ENCODE data around the gene NEURL1B. TPM values are rescaled to one million over a fixed set of nuclear protein-coding genes. Genes with fewer than 3 reads are reported as not detected.
A peak's percentile ranks its signal among the peaks of the same experiment; 100 is the strongest.

Gene NEURL1B
- total RNA-seq, 2 donors from 2014 or later, result 17.9 to 22.4 TPM

GRCh38 chr5:172685091-172685490 is 44.0 kb downstream of the NEURL1B start:
- no peak for TF ChIP-seq CTCF (IDR thresholded peaks at IDR 0.05)
- no peak for DNase-seq (ENCODE audit: low spot score)
- no peaks in the 10 kb centered on the region for H3K9me3 ChIP-seq
- H3K36me3 ChIP-seq, result peaks cover 34% of the 10 kb centered on the region
- H3K4me3 ChIP-seq, result no peak overlapping the region
- H3K27me3 ChIP-seq, result no peaks in the 10 kb centered on the region
- peaks cover 0 to 46% of the 10 kb centered on the region in 2 donors for H3K4me1 ChIP-seq
- peak overlapping the region in 1 of 2 donors; percentile 16 for H3K27ac ChIP-seq

GRCh38 chr5:172686111-172686510 is 45.0 kb downstream of the NEURL1B start:
- no peak for TF ChIP-seq CTCF (IDR thresholded peaks at IDR 0.05)

GRCh38 chr5:172686539-172687390 is 45.7 kb downstream of the NEURL1B start:
- peaks cover 0 to 56% of the 10 kb centered on the region in 2 donors for H3K4me1 ChIP-seq
- H3K4me3 ChIP-seq, result no peak overlapping the region
- no peaks in the 10 kb centered on the region for H3K27me3 ChIP-seq
- H3K27ac ChIP-seq, result peak overlapping the region in 1 of 2 donors; percentile 21
- DNase-seq (ENCODE audit: low spot score), result no peak
- H3K9me3 ChIP-seq, result no peaks in the 10 kb centered on the region
- TF ChIP-seq CTCF (IDR thresholded peaks at IDR 0.05), result no peak
- peaks cover 34% of the 10 kb centered on the region for H3K36me3 ChIP-seq

More at GRCh38 chr5:172686111-172686510, 45.0 kb downstream of the NEURL1B start:
- no peaks in the 10 kb centered on the region for H3K27me3 ChIP-seq
- peaks cover 0 to 51% of the 10 kb centered on the region in 2 donors for H3K4me1 ChIP-seq
- peaks cover 34% of the 10 kb centered on the region for H3K36me3 ChIP-seq
- H3K9me3 ChIP-seq, result no peaks in the 10 kb centered on the region
- no peak overlapping the region for H3K4me3 ChIP-seq
- no peak overlapping the region for H3K27ac ChIP-seq
- no peak for DNase-seq (ENCODE audit: low spot score)

- Histone ChIP-seq H3K27me3 (no peaks in the 10 kb centered on the region), H3K4me1 (peaks cover 0 to 68% of the 10 kb centered on the region in 2 donors), H3K27ac (peak overlapping the region; percentile 12 to 13), H3K9me3 (no peaks in the 10 kb centered on the region), H3K4me3 (no peak overlapping the region), H3K36me3 (peaks cover 34% of the 10 kb centered on the region)
- no peak for DNase-seq (ENCODE audit: low spot score)
- TF ChIP-seq CTCF (IDR thresholded peaks at IDR 0.05), result no peak
These were observed 46.9 kb downstream of the NEURL1B start for GRCh38 chr5:172687940-172688339.

GRCh38 chr5:172688349-172689217 is 47.5 kb downstream of the NEURL1B start:
- H3K36me3 ChIP-seq, result peaks cover 34% of the 10 kb centered on the region
- H3K4me3 ChIP-seq, result no peak overlapping the region
- no peak for TF ChIP-seq CTCF (IDR thresholded peaks at IDR 0.05)
- no peaks in the 10 kb centered on the region for H3K9me3 ChIP-seq
- H3K4me1 ChIP-seq, result peaks cover 0 to 75% of the 10 kb centered on the region in 2 donors
- no peaks in the 10 kb centered on the region for H3K27me3 ChIP-seq
- H3K27ac ChIP-seq, result peak overlapping the region; percentile 12 to 39
- DNase-seq (ENCODE audit: low spot score), result no peak

Measured in right atrium auricular region (tissue), 2 donors.